ENCODE measurements around the gene CEP68.

The CEP68 gene

DNA sequence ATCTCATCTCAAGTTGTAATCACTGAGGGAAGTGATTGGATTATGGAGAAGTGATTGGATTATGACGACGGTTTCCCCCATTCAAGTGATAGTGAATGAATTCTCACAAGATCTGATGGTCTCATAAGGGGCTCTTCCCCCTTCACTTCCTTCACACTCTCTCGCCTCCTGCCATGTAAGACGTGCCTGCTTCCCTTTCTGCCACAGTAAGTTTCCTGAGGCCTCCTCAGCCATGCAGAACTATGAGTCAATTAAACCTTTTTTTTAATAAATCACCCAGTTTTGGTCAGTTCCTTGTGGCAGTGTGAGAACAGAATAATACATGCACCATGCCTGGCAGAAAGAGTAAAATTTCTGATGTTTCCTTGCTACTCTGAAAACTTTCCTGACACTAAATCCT lies 36.6 kb downstream of the CEP68 start:
- no peak for DNase-seq (ENCODE audit: extremely low read depth, insufficient read length)
- Histone ChIP-seq H3K27me3 (replicated peaks; ENCODE audit: control insufficient read depth, insufficient read depth, low read length) (no peaks in the 10 kb centered on the region), H3K36me3 (ENCODE audit: control insufficient read depth, insufficient read depth, low read length) (peaks cover 21% of the 10 kb centered on the region), H3K4me3 (replicated peaks; ENCODE audit: low read depth, low read length) (no peak overlapping the region)
- TF ChIP-seq, protein P1, sequence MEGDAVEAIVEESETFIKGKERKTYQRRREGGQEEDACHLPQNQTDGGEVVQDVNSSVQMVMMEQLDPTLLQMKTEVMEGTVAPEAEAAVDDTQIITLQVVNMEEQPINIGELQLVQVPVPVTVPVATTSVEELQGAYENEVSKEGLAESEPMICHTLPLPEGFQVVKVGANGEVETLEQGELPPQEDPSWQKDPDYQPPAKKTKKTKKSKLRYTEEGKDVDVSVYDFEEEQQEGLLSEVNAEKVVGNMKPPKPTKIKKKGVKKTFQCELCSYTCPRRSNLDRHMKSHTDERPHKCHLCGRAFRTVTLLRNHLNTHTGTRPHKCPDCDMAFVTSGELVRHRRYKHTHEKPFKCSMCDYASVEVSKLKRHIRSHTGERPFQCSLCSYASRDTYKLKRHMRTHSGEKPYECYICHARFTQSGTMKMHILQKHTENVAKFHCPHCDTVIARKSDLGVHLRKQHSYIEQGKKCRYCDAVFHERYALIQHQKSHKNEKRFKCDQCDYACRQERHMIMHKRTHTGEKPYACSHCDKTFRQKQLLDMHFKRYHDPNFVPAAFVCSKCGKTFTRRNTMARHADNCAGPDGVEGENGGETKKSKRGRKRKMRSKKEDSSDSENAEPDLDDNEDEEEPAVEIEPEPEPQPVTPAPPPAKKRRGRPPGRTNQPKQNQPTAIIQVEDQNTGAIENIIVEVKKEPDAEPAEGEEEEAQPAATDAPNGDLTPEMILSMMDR (IDR thresholded peaks at IDR 0.05; ENCODE audit: insufficient read depth, low read length, poor library complexity, severe bottlenecking) = no peak

DNA sequence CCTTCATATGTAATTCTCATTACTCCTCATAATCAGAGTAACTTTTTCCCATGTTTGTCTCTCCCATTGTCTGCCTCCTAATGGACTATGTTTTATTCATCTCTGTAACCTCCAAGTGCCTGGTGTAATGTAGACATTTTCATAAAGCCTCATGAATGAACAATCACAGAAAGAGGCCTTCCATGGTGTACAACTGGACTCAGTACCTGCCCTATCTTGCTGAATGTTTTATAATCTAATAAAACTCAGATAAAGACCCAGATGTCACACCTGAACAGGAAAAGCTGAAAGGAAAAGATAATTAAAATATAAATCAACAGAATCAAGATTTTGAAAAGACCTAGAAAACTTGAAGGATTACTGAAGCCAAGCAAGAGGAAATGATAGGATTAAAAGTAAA lies 37.0 kb downstream of the CEP68 start:
- peaks cover 21% of the 10 kb centered on the region for H3K36me3 ChIP-seq (ENCODE audit: control insufficient read depth, insufficient read depth, low read length)
- TF ChIP-seq, protein P1 (IDR thresholded peaks at IDR 0.05; ENCODE audit: insufficient read depth, low read length, poor library complexity, severe bottlenecking) = no peak
- no peak overlapping the region for H3K4me3 ChIP-seq (replicated peaks; ENCODE audit: low read depth, low read length)
- no peak for DNase-seq (ENCODE audit: extremely low read depth, insufficient read length)
- H3K27me3 ChIP-seq (replicated peaks; ENCODE audit: control insufficient read depth, insufficient read depth, low read length) = no peaks in the 10 kb centered on the region

DNA sequence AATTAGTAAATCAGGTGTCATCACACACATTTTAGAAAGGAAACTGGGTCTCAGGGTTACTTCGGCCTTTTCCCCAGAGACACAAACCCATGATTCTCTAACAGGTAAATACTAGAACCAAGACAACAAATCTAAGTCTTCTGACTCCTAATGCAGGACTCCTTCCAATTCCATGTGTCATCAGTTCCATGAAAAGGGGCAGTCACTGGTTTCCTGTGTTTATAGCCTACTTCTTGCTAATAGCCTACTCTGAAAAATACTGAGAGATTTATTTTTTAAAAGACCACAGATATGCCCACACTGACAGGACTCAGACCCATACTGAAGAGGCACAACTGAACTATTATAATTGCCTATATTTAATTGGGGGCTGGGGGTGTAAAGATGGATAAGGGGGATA lies 40.7 kb downstream of the CEP68 start:
- no peak for DNase-seq (ENCODE audit: extremely low read depth, insufficient read length)
- Histone ChIP-seq H3K36me3 (ENCODE audit: control insufficient read depth, insufficient read depth, low read length) (peaks cover 17% of the 10 kb centered on the region), H3K27me3 (replicated peaks; ENCODE audit: control insufficient read depth, insufficient read depth, low read length) (no peaks in the 10 kb centered on the region), H3K4me3 (replicated peaks; ENCODE audit: low read depth, low read length) (no peak overlapping the region)
- TF ChIP-seq, protein P1 (IDR thresholded peaks at IDR 0.05; ENCODE audit: insufficient read depth, low read length, poor library complexity, severe bottlenecking) = no peak

DNA sequence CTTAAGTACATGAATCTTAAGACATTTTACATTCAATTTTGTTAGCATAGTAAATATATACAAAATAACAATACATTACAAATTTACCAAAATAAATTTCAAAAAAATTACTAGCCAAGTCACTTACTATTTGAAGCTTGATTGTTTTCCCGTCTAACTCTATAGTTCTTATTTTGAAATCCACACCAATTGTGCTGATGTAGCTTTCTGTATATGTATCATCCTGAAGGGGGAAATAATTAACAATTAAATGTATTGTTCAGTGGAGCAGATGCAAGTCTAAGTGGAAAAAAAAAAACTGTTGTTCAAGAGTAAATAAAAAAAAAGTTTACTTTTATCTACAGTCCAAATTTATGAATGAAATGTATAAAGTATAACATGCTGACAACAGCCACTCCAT lies 41.6 kb downstream of the CEP68 start:
- TF ChIP-seq, protein P1 (IDR thresholded peaks at IDR 0.05; ENCODE audit: insufficient read depth, low read length, poor library complexity, severe bottlenecking) = no peak

DNA sequence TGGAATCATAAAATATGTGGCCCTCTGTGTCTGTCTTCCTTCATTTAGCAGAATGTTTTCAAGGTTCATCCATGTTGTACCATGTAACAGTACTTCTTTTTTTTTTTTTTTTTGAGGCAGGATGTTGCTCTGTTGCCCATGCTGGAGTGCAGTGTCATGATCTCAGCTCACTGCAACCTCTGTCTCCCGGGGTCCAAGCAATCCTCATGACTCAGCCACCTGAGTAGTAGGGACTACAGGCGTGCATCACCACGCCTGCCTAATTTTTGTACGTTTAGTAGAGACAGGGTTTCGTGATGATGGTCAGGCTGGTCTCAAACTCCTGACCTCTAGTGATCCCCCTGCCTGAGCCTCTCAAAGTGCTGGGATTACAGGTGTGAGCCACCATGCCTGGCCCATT lies 42.5 kb downstream of the CEP68 start:
- peaks cover 13% of the 10 kb centered on the region for H3K36me3 ChIP-seq (ENCODE audit: control insufficient read depth, insufficient read depth, low read length)
- H3K4me3 ChIP-seq (replicated peaks; ENCODE audit: low read depth, low read length) = no peak overlapping the region
- no peaks in the 10 kb centered on the region for H3K27me3 ChIP-seq (replicated peaks; ENCODE audit: control insufficient read depth, insufficient read depth, low read length)
- no peak for DNase-seq (ENCODE audit: extremely low read depth, insufficient read length)
- TF ChIP-seq, protein P1 (IDR thresholded peaks at IDR 0.05; ENCODE audit: insufficient read depth, low read length, poor library complexity, severe bottlenecking) = no peak

More for the DNA sequence above, 41.6 kb downstream of the CEP68 start:
- no peak for DNase-seq (ENCODE audit: extremely low read depth, insufficient read length)
- Histone ChIP-seq H3K36me3 (ENCODE audit: control insufficient read depth, insufficient read depth, low read length) (peaks cover 11% of the 10 kb centered on the region), H3K4me3 (replicated peaks; ENCODE audit: low read depth, low read length) (no peak overlapping the region), H3K27me3 (replicated peaks; ENCODE audit: control insufficient read depth, insufficient read depth, low read length) (no peaks in the 10 kb centered on the region)

DNA sequence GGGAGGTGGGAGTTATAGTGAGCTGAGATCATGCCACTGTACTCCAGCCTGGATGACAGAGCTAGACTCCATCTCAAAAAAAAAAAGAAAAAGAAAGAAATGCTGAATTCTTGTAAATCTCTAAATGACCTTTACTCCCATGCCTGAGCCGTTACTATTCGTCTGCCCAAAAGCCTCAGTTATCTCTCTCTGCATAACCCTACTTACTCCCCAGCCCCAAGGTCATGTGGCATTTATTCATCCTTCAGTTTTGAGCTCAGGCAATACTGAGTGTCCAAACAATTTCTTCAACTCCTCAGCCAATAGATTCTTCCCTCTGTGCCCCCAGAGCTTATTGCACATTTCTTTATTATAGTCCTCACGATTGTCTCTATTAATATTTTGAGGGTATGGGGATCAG lies 44.9 kb downstream of the CEP68 start:
- Histone ChIP-seq H3K4me3 (replicated peaks; ENCODE audit: low read depth, low read length) (no peak overlapping the region), H3K27me3 (replicated peaks; ENCODE audit: control insufficient read depth, insufficient read depth, low read length) (no peaks in the 10 kb centered on the region), H3K36me3 (ENCODE audit: control insufficient read depth, insufficient read depth, low read length) (peaks cover 8% of the 10 kb centered on the region)
- no peak for DNase-seq (ENCODE audit: extremely low read depth, insufficient read length)
- TF ChIP-seq, protein P1 (IDR thresholded peaks at IDR 0.05; ENCODE audit: insufficient read depth, low read length, poor library complexity, severe bottlenecking) = no peak
